ENCODE data around the gene MBLAC1. TPM values are rescaled to one million over a fixed set of nuclear protein-coding genes. Genes with fewer than 3 reads are reported as not detected.
A peak's percentile ranks its signal among the peaks of the same experiment; 100 is the strongest.

Gene MBLAC1
- total and polyA plus RNA-seq, 10 of the 15 experiments (the other 5 are each of a cell fraction or from before 2014, with no cell fraction given) = 0.24 to 3.2 (median 1.8) TPM; not detected in 1

DNA sequence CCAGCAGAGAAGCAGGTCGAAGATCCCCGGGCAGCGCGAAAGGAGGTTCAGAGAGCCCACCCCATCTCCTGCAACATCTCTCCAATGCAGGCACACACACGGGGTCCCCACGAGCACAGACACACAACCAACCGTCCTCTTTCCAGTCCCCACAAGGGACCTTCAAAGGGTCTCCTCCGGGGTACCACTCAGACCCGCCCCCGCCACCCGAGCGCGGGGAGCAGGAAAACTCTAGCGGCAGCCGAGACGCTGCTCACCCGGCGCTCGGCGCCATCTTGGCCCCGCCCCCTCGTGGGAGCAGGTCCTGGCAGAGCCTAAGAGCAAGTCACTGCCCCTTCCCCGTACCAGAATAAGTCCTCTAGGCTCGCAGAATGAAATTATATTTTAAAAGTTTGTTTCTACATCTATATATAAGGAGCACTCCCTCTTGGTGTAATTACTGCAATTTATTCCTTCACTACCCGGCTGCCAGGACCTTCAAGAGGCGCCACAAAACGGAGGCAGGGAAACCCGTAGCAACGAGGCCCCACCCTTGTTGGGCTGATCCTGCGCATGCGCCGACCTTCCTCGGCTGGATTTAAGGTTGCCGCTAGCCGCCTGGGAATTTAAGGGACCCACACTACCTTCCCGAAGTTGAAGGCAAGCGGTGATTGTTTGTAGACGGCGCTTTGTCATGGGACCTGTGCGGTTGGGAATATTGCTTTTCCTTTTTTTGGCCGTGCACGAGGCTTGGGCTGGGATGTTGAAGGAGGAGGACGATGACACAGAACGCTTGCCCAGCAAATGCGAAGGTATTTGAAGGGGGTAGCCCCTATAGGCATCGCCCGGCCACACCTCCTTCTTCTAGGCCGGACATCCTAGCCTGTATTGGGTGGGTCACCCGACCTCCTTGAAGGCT, 7.4 kb upstream of the MBLAC1 start, which contains the start of the genes CNPY4 and TAF6 (continued):
- TF ChIP-seq ZNF592 (IDR thresholded peaks at IDR 0.05) (no peak), HCFC1 (IDR thresholded peaks at IDR 0.05; ENCODE audit: low read length) (peak; percentile 47; the same call in 1 of the 2 replicates), GABPA (IDR thresholded peaks at IDR 0.05; ENCODE audit: low read depth) (no peak), CHD2 (IDR thresholded peaks at IDR 0.05; ENCODE audit: borderline replicate concordance, low read depth, low read length) (peak; percentile 43; the same call in 1 of the 2 replicates), PBX3 (IDR thresholded peaks at IDR 0.05; ENCODE audit: insufficient replicate concordance, low read depth, low read length) (peak; percentile 53), CHD4 (IDR thresholded peaks at IDR 0.05) (no peak), ZZZ3 (IDR thresholded peaks at IDR 0.05; ENCODE audit: control insufficient read depth, insufficient read length, low read depth) (no peak), NFYB (IDR thresholded peaks at IDR 0.05; ENCODE audit: insufficient read depth, low read depth, low read length) (0 out of 2 replicates have a peak, but pooled peaks have one; percentile 41), MAX (IDR thresholded peaks at IDR 0.05; ENCODE audit: low read depth, low read length) (peak; percentile 83; the same call in 1 of the 2 replicates), BACH1 (IDR thresholded peaks at IDR 0.05; ENCODE audit: borderline replicate concordance) (peak; percentile 68), SMAD1 (IDR thresholded peaks at IDR 0.05; ENCODE audit: low read depth, partially characterized antibody) (no peak), TARDBP (IDR thresholded peaks at IDR 0.05; ENCODE audit: borderline replicate concordance) (no peak), ATF2 (IDR thresholded peaks at IDR 0.05; ENCODE audit: low read length) (no peak)
- TF ChIP-seq, protein P1, sequence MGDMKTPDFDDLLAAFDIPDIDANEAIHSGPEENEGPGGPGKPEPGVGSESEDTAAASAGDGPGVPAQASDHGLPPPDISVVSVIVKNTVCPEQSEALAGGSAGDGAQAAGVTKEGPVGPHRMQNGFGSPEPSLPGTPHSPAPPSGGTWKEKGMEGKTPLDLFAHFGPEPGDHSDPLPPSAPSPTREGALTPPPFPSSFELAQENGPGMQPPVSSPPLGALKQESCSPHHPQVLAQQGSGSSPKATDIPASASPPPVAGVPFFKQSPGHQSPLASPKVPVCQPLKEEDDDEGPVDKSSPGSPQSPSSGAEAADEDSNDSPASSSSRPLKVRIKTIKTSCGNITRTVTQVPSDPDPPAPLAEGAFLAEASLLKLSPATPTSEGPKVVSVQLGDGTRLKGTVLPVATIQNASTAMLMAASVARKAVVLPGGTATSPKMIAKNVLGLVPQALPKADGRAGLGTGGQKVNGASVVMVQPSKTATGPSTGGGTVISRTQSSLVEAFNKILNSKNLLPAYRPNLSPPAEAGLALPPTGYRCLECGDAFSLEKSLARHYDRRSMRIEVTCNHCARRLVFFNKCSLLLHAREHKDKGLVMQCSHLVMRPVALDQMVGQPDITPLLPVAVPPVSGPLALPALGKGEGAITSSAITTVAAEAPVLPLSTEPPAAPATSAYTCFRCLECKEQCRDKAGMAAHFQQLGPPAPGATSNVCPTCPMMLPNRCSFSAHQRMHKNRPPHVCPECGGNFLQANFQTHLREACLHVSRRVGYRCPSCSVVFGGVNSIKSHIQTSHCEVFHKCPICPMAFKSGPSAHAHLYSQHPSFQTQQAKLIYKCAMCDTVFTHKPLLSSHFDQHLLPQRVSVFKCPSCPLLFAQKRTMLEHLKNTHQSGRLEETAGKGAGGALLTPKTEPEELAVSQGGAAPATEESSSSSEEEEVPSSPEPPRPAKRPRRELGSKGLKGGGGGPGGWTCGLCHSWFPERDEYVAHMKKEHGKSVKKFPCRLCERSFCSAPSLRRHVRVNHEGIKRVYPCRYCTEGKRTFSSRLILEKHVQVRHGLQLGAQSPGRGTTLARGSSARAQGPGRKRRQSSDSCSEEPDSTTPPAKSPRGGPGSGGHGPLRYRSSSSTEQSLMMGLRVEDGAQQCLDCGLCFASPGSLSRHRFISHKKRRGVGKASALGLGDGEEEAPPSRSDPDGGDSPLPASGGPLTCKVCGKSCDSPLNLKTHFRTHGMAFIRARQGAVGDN (IDR thresholded peaks at IDR 0.05) = peak; percentile 98
- TF ChIP-seq, protein P2, sequence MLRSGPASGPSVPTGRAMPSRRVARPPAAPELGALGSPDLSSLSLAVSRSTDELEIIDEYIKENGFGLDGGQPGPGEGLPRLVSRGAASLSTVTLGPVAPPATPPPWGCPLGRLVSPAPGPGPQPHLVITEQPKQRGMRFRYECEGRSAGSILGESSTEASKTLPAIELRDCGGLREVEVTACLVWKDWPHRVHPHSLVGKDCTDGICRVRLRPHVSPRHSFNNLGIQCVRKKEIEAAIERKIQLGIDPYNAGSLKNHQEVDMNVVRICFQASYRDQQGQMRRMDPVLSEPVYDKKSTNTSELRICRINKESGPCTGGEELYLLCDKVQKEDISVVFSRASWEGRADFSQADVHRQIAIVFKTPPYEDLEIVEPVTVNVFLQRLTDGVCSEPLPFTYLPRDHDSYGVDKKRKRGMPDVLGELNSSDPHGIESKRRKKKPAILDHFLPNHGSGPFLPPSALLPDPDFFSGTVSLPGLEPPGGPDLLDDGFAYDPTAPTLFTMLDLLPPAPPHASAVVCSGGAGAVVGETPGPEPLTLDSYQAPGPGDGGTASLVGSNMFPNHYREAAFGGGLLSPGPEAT (IDR thresholded peaks at IDR 0.05; ENCODE audit: low read depth) = peak; percentile 98

Data from GM12878 (cell line).